ENCODE measurements around the gene COBL. TPM values are rescaled to one million over a fixed set of nuclear protein-coding genes. Genes with fewer than 3 reads are reported as not detected.

The COBL gene
- total RNA-seq, 1 donor from 2014 or later: 0.11 TPM

GRCh38 chr7:51317582-51317910 lies 937 bp upstream of the COBL start:
- H3K4me1 ChIP-seq: peaks cover 0 to 6% of the 10 kb centered on the region in 2 donors
- intact Hi-C loops (cut with DNase I): no loop called here
- H3K36me3 ChIP-seq: no peaks in the 10 kb centered on the region
- DNase-seq (ENCODE audit: low spot score in 2 of 2): no peak
- no peak overlapping the region for H3K4me3 ChIP-seq
- no peak overlapping the region for H3K27ac ChIP-seq
- H3K9me3 ChIP-seq: no peaks in the 10 kb centered on the region
- no peak for TF ChIP-seq CTCF (IDR thresholded peaks at IDR 0.05)
- no peaks in the 10 kb centered on the region for H3K27me3 ChIP-seq

- TF ChIP-seq CTCF (IDR thresholded peaks at IDR 0.05): no peak
- Histone ChIP-seq H3K36me3 (no peaks in the 10 kb centered on the region), H3K9me3 (no peaks in the 10 kb centered on the region), H3K27ac (no peak overlapping the region), H3K27me3 (no peaks in the 10 kb centered on the region), H3K4me3 (peak overlapping the region; percentile 45 to 64), H3K4me1 (peaks cover 0 to 6% of the 10 kb centered on the region in 2 donors)
- DNase-seq (ENCODE audit: low spot score in 2 of 2): no peak
- intact Hi-C loops (cut with DNase I): no loop called here
These were observed 345 bp downstream of the COBL start for GRCh38 chr7:51316262-51316665.

- no peak for TF ChIP-seq CTCF (IDR thresholded peaks at IDR 0.05)
- no peaks in the 10 kb centered on the region for H3K27me3 ChIP-seq
- DNase-seq (ENCODE audit: low spot score in 2 of 2): no peak
- H3K27ac ChIP-seq: no peak overlapping the region
- peaks cover 0 to 6% of the 10 kb centered on the region in 2 donors for H3K4me1 ChIP-seq
- intact Hi-C loops (cut with DNase I): no loop called here
- H3K9me3 ChIP-seq: no peaks in the 10 kb centered on the region
- peak overlapping the region; percentile 45 to 64 for H3K4me3 ChIP-seq
- H3K36me3 ChIP-seq: no peaks in the 10 kb centered on the region
These were observed 982 bp downstream of the COBL start for GRCh38 chr7:51315393-51316261.

GRCh38 chr7:51314726-51315125 lies 1.9 kb downstream of the COBL start:
- Histone ChIP-seq H3K27ac (no peak overlapping the region), H3K36me3 (no peaks in the 10 kb centered on the region), H3K9me3 (no peaks in the 10 kb centered on the region), H3K4me3 (no peak overlapping the region), H3K4me1 (peaks cover 0 to 6% of the 10 kb centered on the region in 2 donors), H3K27me3 (no peaks in the 10 kb centered on the region)
- TF ChIP-seq CTCF (IDR thresholded peaks at IDR 0.05): no peak
- DNase-seq (ENCODE audit: low spot score in 2 of 2): no peak
- intact Hi-C loops (cut with DNase I): no loop called here

- intact Hi-C loops (cut with DNase I): no loop called here
- Histone ChIP-seq H3K36me3 (no peaks in the 10 kb centered on the region), H3K27ac (no peak overlapping the region), H3K27me3 (no peaks in the 10 kb centered on the region), H3K9me3 (no peaks in the 10 kb centered on the region), H3K4me1 (peaks cover 0 to 6% of the 10 kb centered on the region in 2 donors), H3K4me3 (no peak overlapping the region)
- no peak for TF ChIP-seq CTCF (IDR thresholded peaks at IDR 0.05)
- no peak for DNase-seq (ENCODE audit: low spot score in 2 of 2)
These were observed 2.7 kb downstream of the COBL start for GRCh38 chr7:51313738-51314425.

All from ascending aorta (tissue), 2 donors.